Ascending aorta (tissue), 2 donors: ENCODE data around the gene IQSEC3. TPM values are rescaled to one million over a fixed set of nuclear protein-coding genes. Genes with fewer than 3 reads are reported as not detected.

ENCODE experiments used
- DNase-seq, 2 donors: peaks; one replicate each; pipeline ENCODE4 v3.0.0-alpha.2; 2019; ENCODE audit warnings: low spot score in 2 of 2
- H3K27ac ChIP-seq, 2 donors: fragments of 200-600 bp; sonication (generic); one replicate each; pipeline ENCODE4 v1.5.1; 2016 to 2017; ENCODE audit warnings: mild to moderate bottlenecking in 1 of 2
- H3K27me3 ChIP-seq: fragments of 200-600 bp; sonication (generic); one replicate; pipeline ENCODE4 v1.5.1; 2017
- H3K36me3 ChIP-seq, 2 donors: fragments of 200-600 bp; sonication (generic); one replicate each; pipeline ENCODE4 v1.5.1; 2016
- H3K4me1 ChIP-seq, 2 donors: fragments of 200-600 bp; sonication (generic); one replicate each; pipeline ENCODE4 v1.5.1; 2016 to 2017; ENCODE audit warnings: mild to moderate bottlenecking in 1 of 2
- H3K4me3 ChIP-seq, 2 donors: fragments of 200-600 bp; sonication (generic); one replicate each; pipeline ENCODE4 v1.5.1; 2016 to 2017; ENCODE audit warnings: mild to moderate bottlenecking in 1 of 2
- H3K9me3 ChIP-seq, 2 donors: fragments of 200-600 bp; sonication (generic); one replicate each; pipeline ENCODE4 v1.5.1; 2016
- intact Hi-C: fragments of 100-400 bp; cut with DNase I; formaldehyde crosslinking; loops from one replicate; pipeline ENCODE4 v1.15.1; 2023
- total RNA-seq: library from RNA; depleted of rRNA; stranded (reverse); fragments of >200 nt; gene quantifications from one replicate; pipeline ENCODE4 v1.1.0, GENCODE V29; 2016
- TF ChIP-seq, protein P1 (sequence below), 3 experiments: fragments of 200-600 bp in 2 of 3; fragments of 450-650 bp in 1 of 3; sonication (generic) in 2 of 3; IDR thresholded peaks; one replicate each; pipeline ENCODE4 v1.5.1; 2016 to 2019; ENCODE audit warnings: antibody characterized with exemption in 3 of 3, mild to moderate bottlenecking in 1 of 3, moderate library complexity in 1 of 3

The IQSEC3 gene
- total RNA-seq, 1 donor from 2014 or later, result 0.53 TPM

DNA sequence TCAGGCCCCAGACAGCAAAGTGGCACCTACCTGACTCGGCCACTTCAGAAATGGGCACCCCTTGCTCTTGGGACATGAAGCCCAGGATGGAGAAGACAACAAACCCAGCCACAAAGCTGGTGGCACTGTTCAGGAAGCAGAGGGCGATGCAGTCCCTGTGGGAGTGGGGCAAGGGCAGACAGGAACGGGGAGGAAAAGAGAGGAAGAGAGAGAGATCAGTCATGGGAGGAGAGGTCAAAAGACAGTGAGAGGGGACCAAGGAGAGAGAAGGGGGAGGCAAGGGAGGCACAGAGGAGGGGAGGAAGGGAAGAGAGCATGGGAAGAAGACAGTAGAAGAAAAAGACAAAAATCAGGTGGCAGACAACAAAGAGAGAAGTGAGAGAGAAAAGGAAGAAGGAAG lies 130.8 kb downstream of the IQSEC3 start:
- Histone ChIP-seq H3K9me3 (no peaks in the 10 kb centered on the region), H3K36me3 (no peaks in the 10 kb centered on the region), H3K27me3 (no peaks in the 10 kb centered on the region), H3K4me1 (no peaks in the 10 kb centered on the region), H3K4me3 (no peak overlapping the region), H3K27ac (no peak overlapping the region)
- TF ChIP-seq, protein P1, sequence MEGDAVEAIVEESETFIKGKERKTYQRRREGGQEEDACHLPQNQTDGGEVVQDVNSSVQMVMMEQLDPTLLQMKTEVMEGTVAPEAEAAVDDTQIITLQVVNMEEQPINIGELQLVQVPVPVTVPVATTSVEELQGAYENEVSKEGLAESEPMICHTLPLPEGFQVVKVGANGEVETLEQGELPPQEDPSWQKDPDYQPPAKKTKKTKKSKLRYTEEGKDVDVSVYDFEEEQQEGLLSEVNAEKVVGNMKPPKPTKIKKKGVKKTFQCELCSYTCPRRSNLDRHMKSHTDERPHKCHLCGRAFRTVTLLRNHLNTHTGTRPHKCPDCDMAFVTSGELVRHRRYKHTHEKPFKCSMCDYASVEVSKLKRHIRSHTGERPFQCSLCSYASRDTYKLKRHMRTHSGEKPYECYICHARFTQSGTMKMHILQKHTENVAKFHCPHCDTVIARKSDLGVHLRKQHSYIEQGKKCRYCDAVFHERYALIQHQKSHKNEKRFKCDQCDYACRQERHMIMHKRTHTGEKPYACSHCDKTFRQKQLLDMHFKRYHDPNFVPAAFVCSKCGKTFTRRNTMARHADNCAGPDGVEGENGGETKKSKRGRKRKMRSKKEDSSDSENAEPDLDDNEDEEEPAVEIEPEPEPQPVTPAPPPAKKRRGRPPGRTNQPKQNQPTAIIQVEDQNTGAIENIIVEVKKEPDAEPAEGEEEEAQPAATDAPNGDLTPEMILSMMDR (IDR thresholded peaks at IDR 0.05), result no peak
- intact Hi-C loops, result no loop called here
- DNase-seq, result no peak

DNA sequence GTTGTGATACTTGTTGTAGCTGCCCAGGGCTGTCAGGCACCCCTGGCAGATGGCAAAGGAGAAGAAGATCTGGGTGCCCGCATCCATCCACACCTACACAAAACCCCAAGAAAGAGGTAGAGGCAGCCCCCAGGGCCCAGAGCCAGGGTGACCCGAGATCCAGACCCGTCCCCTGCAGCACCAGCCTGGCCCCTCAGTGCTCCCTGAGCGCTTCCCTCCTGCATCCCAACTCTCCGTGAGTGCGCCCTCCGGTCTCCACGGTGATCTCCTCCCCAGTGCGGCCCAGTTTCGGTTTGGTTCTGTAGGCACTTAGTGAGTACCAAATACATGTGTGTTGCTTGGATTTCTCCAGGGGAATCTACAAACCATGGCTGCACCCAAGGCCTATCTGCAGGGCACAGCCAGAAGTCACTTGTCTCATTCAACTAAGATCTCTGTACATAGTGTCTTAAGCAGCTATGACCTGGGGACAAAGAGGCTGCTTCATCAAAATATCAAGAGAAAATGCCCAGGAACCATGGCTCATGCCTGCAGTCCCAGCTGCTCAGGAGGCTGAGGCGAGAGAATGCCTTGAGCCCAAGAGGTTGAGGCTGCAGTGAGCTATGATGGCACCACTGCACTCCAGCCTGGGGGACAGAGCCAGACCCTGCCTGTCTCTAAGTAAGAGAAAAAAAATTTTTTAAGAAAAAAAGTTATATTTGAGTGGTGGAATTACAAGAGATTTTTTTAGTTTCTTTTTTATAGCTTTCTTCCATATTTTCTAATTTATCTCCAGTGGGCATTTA lies 131.5 kb downstream of the IQSEC3 start:
- TF ChIP-seq, protein P1 (IDR thresholded peaks at IDR 0.05), result no peak
- Histone ChIP-seq H3K27ac (no peak overlapping the region), H3K27me3 (no peaks in the 10 kb centered on the region), H3K4me3 (no peak overlapping the region), H3K4me1 (no peaks in the 10 kb centered on the region), H3K36me3 (no peaks in the 10 kb centered on the region), H3K9me3 (no peaks in the 10 kb centered on the region)
- DNase-seq, result no peak
- intact Hi-C loops, result no loop called here

DNA sequence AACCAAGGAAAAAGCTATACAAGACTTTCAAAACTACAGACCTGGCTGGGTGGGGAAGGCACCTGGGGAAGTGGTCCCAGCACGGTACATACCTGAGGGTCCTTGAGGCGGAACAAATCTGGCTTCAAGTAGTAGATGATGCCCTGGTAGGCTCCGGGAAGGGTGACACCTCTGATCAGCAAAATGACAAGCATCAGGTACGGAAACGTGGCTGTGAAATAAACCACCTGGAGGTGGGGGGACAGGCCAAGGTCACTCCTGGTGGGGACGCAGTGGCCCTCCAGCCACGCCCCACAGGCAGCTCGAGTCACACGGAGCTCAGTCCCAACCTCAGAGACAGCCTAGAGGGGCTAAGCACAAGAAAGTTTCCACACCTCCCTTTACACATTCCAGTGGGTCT lies 132.1 kb downstream of the IQSEC3 start:
- intact Hi-C loops, result no loop called here
- no peaks in the 10 kb centered on the region for H3K36me3 ChIP-seq
- TF ChIP-seq, protein P1 (IDR thresholded peaks at IDR 0.05), result no peak
- H3K4me3 ChIP-seq, result no peak overlapping the region
- H3K27ac ChIP-seq, result no peak overlapping the region
- H3K9me3 ChIP-seq, result no peaks in the 10 kb centered on the region
- no peaks in the 10 kb centered on the region for H3K27me3 ChIP-seq
- peaks cover 0 to 3% of the 10 kb centered on the region in 2 donors for H3K4me1 ChIP-seq
- DNase-seq, result no peak

DNA sequence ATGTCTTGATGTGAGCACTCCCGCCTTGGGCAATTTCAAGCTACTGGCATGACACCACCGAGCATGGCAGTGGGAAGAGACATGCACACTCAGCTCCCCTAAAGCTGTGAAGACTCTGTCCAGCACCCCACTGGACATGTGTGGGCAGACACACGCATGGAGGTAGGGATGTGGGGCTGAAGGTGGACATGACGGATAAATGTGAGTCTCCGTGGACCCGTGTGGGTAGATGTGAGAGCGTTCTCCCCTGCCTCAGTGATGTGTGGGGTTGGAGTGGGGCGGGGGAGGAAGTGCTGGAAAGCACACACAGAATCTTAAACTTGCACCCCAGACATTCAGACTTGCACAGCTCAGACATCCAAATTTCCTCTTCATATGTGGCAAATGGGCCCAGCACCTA lies 134.8 kb downstream of the IQSEC3 start:
- intact Hi-C loops, result no loop called here
- no peak for DNase-seq
- TF ChIP-seq, protein P1 (IDR thresholded peaks at IDR 0.05), result no peak
- no peaks in the 10 kb centered on the region for H3K27me3 ChIP-seq
- H3K4me3 ChIP-seq, result no peak overlapping the region
- no peak overlapping the region for H3K27ac ChIP-seq
- no peaks in the 10 kb centered on the region for H3K9me3 ChIP-seq
- peaks cover 0 to 3% of the 10 kb centered on the region in 2 donors for H3K4me1 ChIP-seq
- no peaks in the 10 kb centered on the region for H3K36me3 ChIP-seq

DNA sequence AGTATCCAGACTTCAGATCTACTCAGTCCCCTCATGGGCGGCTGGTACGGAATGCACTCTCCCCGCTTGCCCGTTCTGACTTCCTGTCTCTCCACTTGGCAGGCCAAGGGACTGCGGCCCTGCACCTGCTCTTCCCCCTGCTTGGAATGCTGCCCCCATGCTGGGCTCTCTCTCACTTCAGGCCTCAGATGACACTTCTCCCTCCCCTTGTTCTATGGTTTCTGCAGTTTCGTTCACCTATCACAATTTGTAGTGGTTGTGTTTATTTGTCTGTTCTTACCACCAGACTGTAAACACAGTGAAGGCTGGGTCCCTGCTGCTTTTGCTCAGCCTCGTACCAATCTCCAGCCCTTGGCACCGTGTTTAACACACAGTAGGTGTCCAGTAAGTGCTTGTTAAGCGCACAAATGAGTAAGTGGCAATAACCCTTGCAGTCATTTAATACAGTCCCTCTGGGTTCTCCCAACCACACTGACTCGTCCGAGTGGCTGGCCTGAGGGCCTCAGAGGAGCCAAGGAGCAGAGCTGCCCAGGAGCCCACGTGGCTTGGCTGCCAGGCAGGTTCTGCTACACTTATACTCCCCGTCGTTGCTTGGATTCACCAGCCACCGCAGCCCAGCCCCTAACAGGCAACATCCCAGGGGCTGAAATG lies 135.6 kb downstream of the IQSEC3 start:
- TF ChIP-seq, protein P1 (IDR thresholded peaks at IDR 0.05), result no peak
- Histone ChIP-seq H3K9me3 (no peaks in the 10 kb centered on the region), H3K27ac (no peak overlapping the region), H3K4me3 (no peak overlapping the region), H3K4me1 (peaks cover 0 to 3% of the 10 kb centered on the region in 2 donors), H3K36me3 (no peaks in the 10 kb centered on the region), H3K27me3 (no peaks in the 10 kb centered on the region)
- DNase-seq, result no peak
- intact Hi-C loops, result no loop called here
